Lower lobe of right lung (tissue), 2 donors: ENCODE results near the gene PRUNE1. TPM values are rescaled to one million over a fixed set of nuclear protein-coding genes. Genes with fewer than 3 reads are reported as not detected.

Source experiments
- ATAC-seq, 2 donors: fragments of 200-7000 bp; cut with Tn5 transposase; one replicate each; pipeline ENCODE4 v1.9.1; 2020 to 2022; ENCODE audit warnings: mild to moderate bottlenecking in 2 of 2, moderate library complexity in 2 of 2
- DNase-seq: peaks from one replicate; pipeline ENCODE4 v3.0.0-alpha.2; 2020
- H3K27ac ChIP-seq: fragments of 200-600 bp; one replicate; pipeline ENCODE4 v1.8.0; 2022
- H3K27me3 ChIP-seq: fragments of 200-600 bp; one replicate; pipeline ENCODE4 v1.8.0; 2022; ENCODE audit warnings: low read depth
- H3K36me3 ChIP-seq: fragments of 200-600 bp; one replicate; pipeline ENCODE4 v1.8.0; 2022; ENCODE audit warnings: mild to moderate bottlenecking
- H3K4me1 ChIP-seq: fragments of 200-600 bp; one replicate; pipeline ENCODE4 v1.8.0; 2022
- H3K4me3 ChIP-seq: fragments of 200-600 bp; one replicate; pipeline ENCODE4 v1.8.0; 2022; ENCODE audit warnings: mild to moderate bottlenecking
- H3K9me3 ChIP-seq: fragments of 200-600 bp; one replicate; pipeline ENCODE4 v1.8.0; 2022
- intact Hi-C: fragments of 100-400 bp; cut with DNase I; formaldehyde crosslinking; loops from one replicate; pipeline ENCODE4 v1.11.0; 2022
- total RNA-seq: library from RNA; stranded (reverse); fragmentation: NEBNext Ultra II Directional; extraction: Animal tissue kit (Norgen Biotek cat#: 25700); gene quantifications from one replicate; pipeline ENCODE4 v1.2.1, GENCODE V29; 2021
- TF ChIP-seq, protein P1 (sequence below): fragments of 200-600 bp; IDR thresholded peaks from one replicate; pipeline ENCODE4 v1.8.0; 2022; ENCODE audit warnings: antibody characterized with exemption, mild to moderate bottlenecking
- donor health status: DM: no; HTN: yes; CAD: no; lungs with severe emphysema.

PRUNE1 gene
- total RNA-seq, 1 donor from 2014 or later, result 21.4 TPM

DNA sequence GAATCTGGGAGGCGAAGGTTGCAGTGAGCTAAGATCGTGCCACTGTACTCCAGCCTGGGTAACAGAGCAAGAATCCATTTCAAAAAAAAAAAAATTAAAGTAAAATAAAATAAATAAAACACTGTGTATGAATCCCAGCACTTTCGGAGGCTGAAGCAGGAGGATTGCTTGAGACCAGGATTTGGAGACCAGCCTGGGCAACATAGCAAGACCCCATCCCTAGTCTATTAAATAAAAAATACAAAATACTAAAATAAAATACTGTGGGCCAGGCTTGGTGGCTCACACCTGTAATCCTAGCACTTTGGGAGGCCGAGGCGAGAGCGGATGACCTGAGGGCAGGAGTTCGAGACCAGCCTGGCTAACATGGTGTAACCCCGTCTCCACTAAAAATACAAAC lies 23.9 kb downstream of the PRUNE1 start:
- no peaks in the 10 kb centered on the region for H3K4me1 ChIP-seq
- DNase-seq (no peak), ATAC-seq (no peak)
- no peak overlapping the region for H3K4me3 ChIP-seq
- peaks cover 70% of the 10 kb centered on the region for H3K36me3 ChIP-seq
- H3K9me3 ChIP-seq, result no peaks in the 10 kb centered on the region
- no peak overlapping the region for H3K27ac ChIP-seq
- H3K27me3 ChIP-seq, result no peaks in the 10 kb centered on the region
- TF ChIP-seq, protein P1, sequence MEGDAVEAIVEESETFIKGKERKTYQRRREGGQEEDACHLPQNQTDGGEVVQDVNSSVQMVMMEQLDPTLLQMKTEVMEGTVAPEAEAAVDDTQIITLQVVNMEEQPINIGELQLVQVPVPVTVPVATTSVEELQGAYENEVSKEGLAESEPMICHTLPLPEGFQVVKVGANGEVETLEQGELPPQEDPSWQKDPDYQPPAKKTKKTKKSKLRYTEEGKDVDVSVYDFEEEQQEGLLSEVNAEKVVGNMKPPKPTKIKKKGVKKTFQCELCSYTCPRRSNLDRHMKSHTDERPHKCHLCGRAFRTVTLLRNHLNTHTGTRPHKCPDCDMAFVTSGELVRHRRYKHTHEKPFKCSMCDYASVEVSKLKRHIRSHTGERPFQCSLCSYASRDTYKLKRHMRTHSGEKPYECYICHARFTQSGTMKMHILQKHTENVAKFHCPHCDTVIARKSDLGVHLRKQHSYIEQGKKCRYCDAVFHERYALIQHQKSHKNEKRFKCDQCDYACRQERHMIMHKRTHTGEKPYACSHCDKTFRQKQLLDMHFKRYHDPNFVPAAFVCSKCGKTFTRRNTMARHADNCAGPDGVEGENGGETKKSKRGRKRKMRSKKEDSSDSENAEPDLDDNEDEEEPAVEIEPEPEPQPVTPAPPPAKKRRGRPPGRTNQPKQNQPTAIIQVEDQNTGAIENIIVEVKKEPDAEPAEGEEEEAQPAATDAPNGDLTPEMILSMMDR, result no peak
- intact Hi-C loops, result no loop called here

DNA sequence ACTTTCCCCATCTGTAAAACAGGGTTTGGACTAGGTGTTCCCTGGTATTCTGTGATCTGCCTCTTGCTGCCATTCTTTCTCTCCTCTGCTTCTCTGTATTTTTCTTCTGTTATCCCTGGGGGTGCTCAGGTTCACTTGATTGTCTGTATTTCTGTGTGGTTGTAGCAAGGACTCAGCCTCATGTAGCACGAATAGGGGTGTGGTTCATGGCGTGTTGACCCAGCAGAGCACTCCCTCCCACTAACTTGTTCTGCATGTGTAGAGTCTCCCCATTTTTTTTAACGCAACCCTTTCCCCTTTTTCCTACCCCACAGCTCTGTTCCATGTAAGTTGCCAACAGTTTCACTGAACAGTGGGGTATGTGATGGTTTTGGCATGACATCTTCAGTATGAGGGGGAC lies 26.9 kb downstream of the PRUNE1 start:
- Histone ChIP-seq H3K36me3 (peaks cover 44% of the 10 kb centered on the region), H3K27me3 (no peaks in the 10 kb centered on the region), H3K4me3 (no peak overlapping the region), H3K27ac (no peak overlapping the region), H3K9me3 (no peaks in the 10 kb centered on the region), H3K4me1 (no peaks in the 10 kb centered on the region)
- ATAC-seq (no peak), DNase-seq (no peak)
- TF ChIP-seq, protein P1, result no peak
- intact Hi-C loops, result no loop called here

DNA sequence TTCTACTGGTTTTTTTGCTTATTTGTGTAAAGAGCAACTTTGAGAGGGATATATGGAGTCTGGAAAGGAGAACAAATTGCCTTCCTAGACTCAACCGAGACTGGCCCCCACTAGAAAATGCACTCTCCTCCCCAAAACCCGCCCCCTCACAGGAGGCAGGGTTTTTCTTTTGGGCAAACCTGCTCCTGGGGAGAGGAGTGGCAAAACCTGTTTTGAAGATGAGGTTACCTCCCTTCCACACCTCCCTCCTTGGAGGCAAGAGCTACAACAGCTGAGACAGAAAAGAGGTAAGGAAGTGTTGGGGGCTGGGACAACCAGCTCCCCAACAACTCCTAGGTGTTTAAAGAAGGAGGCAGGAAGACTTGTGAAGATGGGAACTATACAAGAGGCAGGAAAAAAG lies 28.1 kb downstream of the PRUNE1 start, which contains the start of gene BNIPL:
BNIPL (plus strand) TSS at position 231 of the 400 bp plus-strand sequence; CDS start at position 371, 140 bp downstream.
- Histone ChIP-seq H3K36me3 (peaks cover 32% of the 10 kb centered on the region), H3K9me3 (no peaks in the 10 kb centered on the region), H3K27ac (no peak within 1 kb of the TSS), H3K4me3 (peak within 1 kb of the TSS; percentile 18), H3K27me3 (no peaks in the 10 kb centered on the region), H3K4me1 (no peaks in the 10 kb centered on the region)
- peak; percentile 78 to 83 for ATAC-seq
- intact Hi-C loops, result no loop called here
- no peak for DNase-seq
- TF ChIP-seq, protein P1, result no peak

DNA sequence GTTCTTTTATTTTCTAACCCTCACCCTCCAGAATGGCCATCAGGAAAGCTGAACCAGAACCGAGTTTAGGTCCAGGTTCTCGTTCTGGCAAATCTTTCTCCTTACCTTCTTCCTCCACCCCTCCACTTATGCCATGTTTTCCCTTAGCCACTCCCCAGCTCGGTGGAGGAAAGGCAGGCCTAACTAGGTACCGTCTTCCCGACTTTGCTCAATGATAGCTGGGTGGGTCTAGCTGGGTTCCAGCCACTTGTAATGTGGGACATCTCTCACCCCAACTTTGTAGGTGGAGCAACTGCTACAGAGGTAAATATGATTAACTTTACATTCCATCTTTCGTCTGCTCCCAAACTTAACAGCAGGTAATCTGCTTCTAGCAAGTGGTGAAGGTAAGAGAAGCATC lies 28.8 kb downstream of the PRUNE1 start:
- no peaks in the 10 kb centered on the region for H3K27me3 ChIP-seq
- no peaks in the 10 kb centered on the region for H3K4me1 ChIP-seq
- H3K9me3 ChIP-seq, result no peaks in the 10 kb centered on the region
- no peak overlapping the region for H3K27ac ChIP-seq
- intact Hi-C loops, result no loop called here
- TF ChIP-seq, protein P1, result no peak
- peak overlapping the region; percentile 18 for H3K4me3 ChIP-seq
- ATAC-seq (no peak), DNase-seq (no peak)
- peaks cover 25% of the 10 kb centered on the region for H3K36me3 ChIP-seq

DNA sequence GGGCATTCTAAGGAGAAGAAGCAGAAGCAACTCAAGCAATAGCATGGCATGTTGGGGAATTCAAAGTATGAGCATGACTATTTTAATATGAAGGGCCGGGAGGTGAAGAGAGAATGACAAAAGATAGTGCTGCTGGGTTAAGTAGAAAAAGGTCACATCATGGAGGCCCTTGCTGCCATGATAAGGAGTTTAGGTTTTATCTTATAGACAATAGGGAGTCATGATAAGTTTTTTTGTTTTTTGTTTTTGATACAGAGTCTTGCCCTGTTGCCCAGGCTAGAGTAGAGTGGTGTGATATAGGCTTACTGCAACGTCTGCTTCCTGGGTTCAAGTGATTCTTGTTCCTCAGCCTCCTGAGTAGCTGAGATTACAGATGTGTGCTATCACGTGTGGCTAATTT lies 31.3 kb downstream of the PRUNE1 start:
- H3K36me3 ChIP-seq, result peaks cover 6% of the 10 kb centered on the region
- intact Hi-C loops, result no loop called here
- no peak for DNase-seq
- ATAC-seq, result no peak
- no peaks in the 10 kb centered on the region for H3K27me3 ChIP-seq
- H3K4me1 ChIP-seq, result no peaks in the 10 kb centered on the region
- TF ChIP-seq, protein P1, result no peak
- no peak overlapping the region for H3K4me3 ChIP-seq
- no peak overlapping the region for H3K27ac ChIP-seq
- no peaks in the 10 kb centered on the region for H3K9me3 ChIP-seq

DNA sequence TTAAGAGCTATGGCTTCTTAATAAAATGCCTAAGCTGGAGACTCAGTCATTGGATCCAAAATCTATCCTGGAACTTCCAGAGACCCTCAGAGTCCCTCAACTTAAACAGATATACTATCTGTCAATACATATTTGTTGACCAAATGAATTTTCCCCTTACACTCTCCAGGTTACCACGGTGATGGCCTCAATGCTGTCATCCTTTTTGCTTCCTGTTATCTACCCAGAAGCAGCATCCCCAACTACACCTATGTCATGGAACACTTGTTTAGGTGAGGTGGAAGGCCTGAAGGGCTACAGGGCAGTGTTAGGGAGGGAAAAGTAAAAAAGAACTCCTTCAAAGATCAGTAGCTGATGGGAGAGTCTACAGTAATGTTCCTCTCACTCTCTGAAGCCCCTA lies 34.9 kb downstream of the PRUNE1 start:
- TF ChIP-seq, protein P1, result no peak
- Histone ChIP-seq H3K9me3 (no peaks in the 10 kb centered on the region), H3K4me3 (no peak overlapping the region), H3K4me1 (peaks cover 8% of the 10 kb centered on the region), H3K27me3 (no peaks in the 10 kb centered on the region), H3K27ac (no peak overlapping the region), H3K36me3 (no peaks in the 10 kb centered on the region)
- DNase-seq, result no peak
- no peak for ATAC-seq
- intact Hi-C loops, result no loop called here
